Measurements from ENCODE around the gene GLCCI1. TPM values are rescaled to one million over a fixed set of nuclear protein-coding genes. Genes with fewer than 3 reads are reported as not detected.
A peak's percentile ranks its signal among the peaks of the same experiment; 100 is the strongest.

The GLCCI1 gene
- polyA plus RNA-seq, 1 donor from 2014 or later = 37.2 TPM

DNA sequence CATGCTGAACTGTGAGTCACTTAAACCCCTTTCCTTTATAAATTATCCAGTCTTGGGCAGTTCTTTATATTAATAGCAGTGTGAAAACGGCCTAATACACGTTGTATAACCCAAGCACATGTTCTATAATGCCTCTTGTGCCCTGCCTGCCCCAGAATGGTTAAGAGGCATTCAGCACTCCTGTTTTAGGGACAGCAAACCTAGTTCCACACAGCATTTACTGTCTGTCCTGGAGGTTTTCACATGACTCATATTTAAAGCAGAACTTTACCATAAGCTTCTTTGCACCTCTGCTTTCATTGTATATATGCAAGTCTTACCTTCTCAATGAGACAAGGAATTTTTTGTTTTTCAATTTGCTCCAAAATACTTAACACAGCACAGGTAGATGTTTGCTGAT lies 148.6 kb downstream of the GLCCI1 start:
- Histone ChIP-seq H3K36me3 (ENCODE audit: insufficient read depth, low read length) (no peaks in the 10 kb centered on the region), H2AFZ (ENCODE audit: low read depth, low read length) (no peak overlapping the region), H3K79me2 (replicated peaks; ENCODE audit: insufficient read depth, low read length) (no peaks in the 10 kb centered on the region), H4K20me1 (ENCODE audit: insufficient read depth) (no peaks in the 10 kb centered on the region), H3K4me2 (ENCODE audit: low read length) (no peak overlapping the region), H3K27me3 (ENCODE audit: insufficient read depth, low read depth, low read length) (no peaks in the 10 kb centered on the region), H3K27ac (ENCODE audit: low read length) (no peak overlapping the region), H3K4me3 (ENCODE audit: low read length) (no peak overlapping the region), H3K9ac (ENCODE audit: low read length) (no peak overlapping the region), H3K9me3 (ENCODE audit: low read length) (peaks cover 5% of the 10 kb centered on the region), H3K9me2 (ENCODE audit: insufficient read depth, low read length) (no peaks in the 10 kb centered on the region), H3F3A (ENCODE audit: insufficient read depth, low read length, poor library complexity, severe bottlenecking) (no peaks in the 10 kb centered on the region)
- TF ChIP-seq EZH2 (IDR thresholded peaks at IDR 0.05; ENCODE audit: borderline replicate concordance, insufficient read depth, low read length, poor library complexity, severe bottlenecking) (no peak), MXI1 (conservative IDR thresholded peaks at IDR 0.05; ENCODE audit: poor library complexity, severe bottlenecking) (no peak), POLR2AphosphoS5 (IDR thresholded peaks at IDR 0.05) (no peak), RAD21 (conservative IDR thresholded peaks at IDR 0.05) (no peak), TAF1 (IDR thresholded peaks at IDR 0.05; ENCODE audit: low read depth) (no peak), SMC3 (conservative IDR thresholded peaks at IDR 0.05; ENCODE audit: poor library complexity) (no peak), EP300 (conservative IDR thresholded peaks at IDR 0.05; ENCODE audit: poor library complexity, severe bottlenecking) (no peak)
- TF ChIP-seq, protein P1, sequence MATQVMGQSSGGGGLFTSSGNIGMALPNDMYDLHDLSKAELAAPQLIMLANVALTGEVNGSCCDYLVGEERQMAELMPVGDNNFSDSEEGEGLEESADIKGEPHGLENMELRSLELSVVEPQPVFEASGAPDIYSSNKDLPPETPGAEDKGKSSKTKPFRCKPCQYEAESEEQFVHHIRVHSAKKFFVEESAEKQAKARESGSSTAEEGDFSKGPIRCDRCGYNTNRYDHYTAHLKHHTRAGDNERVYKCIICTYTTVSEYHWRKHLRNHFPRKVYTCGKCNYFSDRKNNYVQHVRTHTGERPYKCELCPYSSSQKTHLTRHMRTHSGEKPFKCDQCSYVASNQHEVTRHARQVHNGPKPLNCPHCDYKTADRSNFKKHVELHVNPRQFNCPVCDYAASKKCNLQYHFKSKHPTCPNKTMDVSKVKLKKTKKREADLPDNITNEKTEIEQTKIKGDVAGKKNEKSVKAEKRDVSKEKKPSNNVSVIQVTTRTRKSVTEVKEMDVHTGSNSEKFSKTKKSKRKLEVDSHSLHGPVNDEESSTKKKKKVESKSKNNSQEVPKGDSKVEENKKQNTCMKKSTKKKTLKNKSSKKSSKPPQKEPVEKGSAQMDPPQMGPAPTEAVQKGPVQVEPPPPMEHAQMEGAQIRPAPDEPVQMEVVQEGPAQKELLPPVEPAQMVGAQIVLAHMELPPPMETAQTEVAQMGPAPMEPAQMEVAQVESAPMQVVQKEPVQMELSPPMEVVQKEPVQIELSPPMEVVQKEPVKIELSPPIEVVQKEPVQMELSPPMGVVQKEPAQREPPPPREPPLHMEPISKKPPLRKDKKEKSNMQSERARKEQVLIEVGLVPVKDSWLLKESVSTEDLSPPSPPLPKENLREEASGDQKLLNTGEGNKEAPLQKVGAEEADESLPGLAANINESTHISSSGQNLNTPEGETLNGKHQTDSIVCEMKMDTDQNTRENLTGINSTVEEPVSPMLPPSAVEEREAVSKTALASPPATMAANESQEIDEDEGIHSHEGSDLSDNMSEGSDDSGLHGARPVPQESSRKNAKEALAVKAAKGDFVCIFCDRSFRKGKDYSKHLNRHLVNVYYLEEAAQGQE (IDR thresholded peaks at IDR 0.05; ENCODE audit: borderline replicate concordance) = no peak
- TF ChIP-seq, protein P2, sequence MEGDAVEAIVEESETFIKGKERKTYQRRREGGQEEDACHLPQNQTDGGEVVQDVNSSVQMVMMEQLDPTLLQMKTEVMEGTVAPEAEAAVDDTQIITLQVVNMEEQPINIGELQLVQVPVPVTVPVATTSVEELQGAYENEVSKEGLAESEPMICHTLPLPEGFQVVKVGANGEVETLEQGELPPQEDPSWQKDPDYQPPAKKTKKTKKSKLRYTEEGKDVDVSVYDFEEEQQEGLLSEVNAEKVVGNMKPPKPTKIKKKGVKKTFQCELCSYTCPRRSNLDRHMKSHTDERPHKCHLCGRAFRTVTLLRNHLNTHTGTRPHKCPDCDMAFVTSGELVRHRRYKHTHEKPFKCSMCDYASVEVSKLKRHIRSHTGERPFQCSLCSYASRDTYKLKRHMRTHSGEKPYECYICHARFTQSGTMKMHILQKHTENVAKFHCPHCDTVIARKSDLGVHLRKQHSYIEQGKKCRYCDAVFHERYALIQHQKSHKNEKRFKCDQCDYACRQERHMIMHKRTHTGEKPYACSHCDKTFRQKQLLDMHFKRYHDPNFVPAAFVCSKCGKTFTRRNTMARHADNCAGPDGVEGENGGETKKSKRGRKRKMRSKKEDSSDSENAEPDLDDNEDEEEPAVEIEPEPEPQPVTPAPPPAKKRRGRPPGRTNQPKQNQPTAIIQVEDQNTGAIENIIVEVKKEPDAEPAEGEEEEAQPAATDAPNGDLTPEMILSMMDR (IDR thresholded peaks at IDR 0.05; ENCODE audit: poor library complexity, severe bottlenecking) = no peak

DNA sequence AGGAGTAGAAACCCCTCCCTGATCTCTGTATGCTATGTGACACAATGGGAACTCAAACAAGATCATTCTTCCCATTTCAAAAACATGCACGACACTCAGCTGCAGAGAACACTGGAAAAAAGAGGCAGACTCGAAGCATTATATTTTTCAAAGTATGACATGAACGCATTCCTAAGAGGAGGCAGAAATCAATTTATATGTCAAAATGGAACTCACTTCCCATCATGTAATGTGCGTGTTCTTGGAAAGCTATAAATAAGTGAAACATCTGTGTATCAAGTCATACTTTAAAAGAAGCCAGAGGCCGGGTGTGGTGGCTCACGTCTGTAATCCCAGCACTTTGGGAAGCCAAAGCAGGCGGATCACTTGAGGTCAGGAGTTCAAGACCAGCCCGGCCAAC lies 150.7 kb downstream of the GLCCI1 start:
- no peak overlapping the region for H3K9ac ChIP-seq (ENCODE audit: low read length)
- H3K27ac ChIP-seq (ENCODE audit: low read length) = peak overlapping the region; percentile 80
- TF ChIP-seq EP300 (conservative IDR thresholded peaks at IDR 0.05; ENCODE audit: poor library complexity, severe bottlenecking) (peak; percentile 75), MXI1 (conservative IDR thresholded peaks at IDR 0.05; ENCODE audit: poor library complexity, severe bottlenecking) (no peak), POLR2AphosphoS5 (IDR thresholded peaks at IDR 0.05) (no peak), RAD21 (conservative IDR thresholded peaks at IDR 0.05) (peak; percentile 10)
- TF ChIP-seq, protein P1 (IDR thresholded peaks at IDR 0.05; ENCODE audit: borderline replicate concordance) = peak; percentile 90
- TF ChIP-seq, protein P2 (IDR thresholded peaks at IDR 0.05; ENCODE audit: poor library complexity, severe bottlenecking) = no peak
- H3K9me2 ChIP-seq (ENCODE audit: insufficient read depth, low read length) = no peaks in the 10 kb centered on the region
- no peaks in the 10 kb centered on the region for H3K36me3 ChIP-seq (ENCODE audit: insufficient read depth, low read length)
- H2AFZ ChIP-seq (ENCODE audit: low read depth, low read length) = no peak overlapping the region
- H3K4me2 ChIP-seq (ENCODE audit: low read length) = no peak overlapping the region
- no peaks in the 10 kb centered on the region for H3K9me3 ChIP-seq (ENCODE audit: low read length)
- H3K4me3 ChIP-seq (ENCODE audit: low read length) = no peak overlapping the region
- H4K20me1 ChIP-seq (ENCODE audit: insufficient read depth) = no peaks in the 10 kb centered on the region
- H3F3A ChIP-seq (ENCODE audit: insufficient read depth, low read length, poor library complexity, severe bottlenecking) = no peaks in the 10 kb centered on the region
- no peaks in the 10 kb centered on the region for H3K27me3 ChIP-seq (ENCODE audit: insufficient read depth, low read depth, low read length)
- H3K79me2 ChIP-seq (replicated peaks; ENCODE audit: insufficient read depth, low read length) = no peaks in the 10 kb centered on the region
